K562 (cell line): Measurements from ENCODE around the gene COPA. TPM values are rescaled to one million over a fixed set of nuclear protein-coding genes. Genes with fewer than 3 reads are reported as not detected.

Experiments
- CBX8 ChIP-seq: fragments of 200-600 bp; sonication (generic); IDR thresholded peaks from 2 replicates; pipeline ENCODE4 v1.6.1; 2012; ENCODE audit warnings: borderline replicate concordance, mixed run types, low read depth, mild to moderate bottlenecking, moderate library complexity, mixed read lengths, low read length, control low read depth, inconsistent platforms; ENCODE audit not compliant: poor library complexity, severe bottlenecking; ENCODE audit errors: extremely low read depth
- FOSL1 ChIP-seq: fragments of 200-800 bp; sonication (Bioruptor generic); conservative IDR thresholded peaks from 2 replicates; pipeline ENCODE4 v1.6.1; 2016; ENCODE audit warnings: missing genetic modification characterization, missing compliant biosample characterization
- HBP1 ChIP-seq: fragments of 450-650 bp; formaldehyde crosslinking; IDR thresholded peaks from 2 replicates; pipeline ENCODE4 v1.4.0; 2022; ENCODE audit warnings: missing genetic modification characterization
- HMG20A ChIP-seq: fragments of 450-650 bp; formaldehyde crosslinking; conservative IDR thresholded peaks from 2 replicates; pipeline ENCODE4 v1.4.0; 2020; ENCODE audit warnings: mild to moderate bottlenecking, mixed read lengths
- KLF1 ChIP-seq: fragments of 450-650 bp; IDR thresholded peaks from 2 replicates; pipeline ENCODE4 v1.6.1; 2016; ENCODE audit warnings: missing genetic modification characterization, missing compliant biosample characterization
- NBN ChIP-seq: fragments of 450-650 bp; IDR thresholded peaks from 2 replicates; pipeline ENCODE4 v1.6.1; 2016; ENCODE audit warnings: low read depth, mild to moderate bottlenecking
- NELFE ChIP-seq: IDR thresholded peaks from 2 replicates; pipeline ENCODE4 v1.6.1; 2011; ENCODE audit warnings: mild to moderate bottlenecking; ENCODE audit not compliant: insufficient read depth, insufficient read length
- NR2C1 ChIP-seq, 2 experiments: fragments of 450-650 bp; IDR thresholded peaks; 2 replicates each; pipeline ENCODE4 v1.6.1; 2017; ENCODE audit warnings: mild to moderate bottlenecking in 2 of 2, antibody characterized with exemption in 1 of 2, inconsistent platforms in 1 of 2, missing compliant biosample characterization in 1 of 2, missing genetic modification characterization in 1 of 2
- POLR2AphosphoS2 ChIP-seq: IDR thresholded peaks from 2 replicates; pipeline ENCODE4 v1.6.1; 2012; ENCODE audit warnings: low read length, improper control_type of control experiment
- PRDM10 ChIP-seq: fragments of 450-650 bp; IDR thresholded peaks from 2 replicates; pipeline ENCODE4 v1.6.1; 2018; ENCODE audit not compliant: partially characterized antibody
- SMAD1 ChIP-seq: fragments of 150-350 bp; IDR thresholded peaks from 2 replicates; pipeline ENCODE4 v1.6.1; 2014; ENCODE audit warnings: low read length, low read depth; ENCODE audit not compliant: partially characterized antibody
- TCF3 ChIP-seq: sonication (generic); formaldehyde crosslinking; IDR thresholded peaks from 2 replicates; pipeline ENCODE4 v1.4.0; 2020; ENCODE audit warnings: mild to moderate bottlenecking, missing genetic modification reagents
- YBX1 ChIP-seq: fragments of 450-650 bp; IDR thresholded peaks from 2 replicates; pipeline ENCODE4 v1.7.1; 2016; ENCODE audit warnings: mild to moderate bottlenecking
- ZBTB11 ChIP-seq, 3 experiments: fragments of 200-800 bp in 1 of 3; fragments of 250-450 bp in 1 of 3; fragments of 450-650 bp in 1 of 3; sonication (Bioruptor Pico) in 1 of 3; sonication (Bioruptor generic) in 1 of 3; formaldehyde crosslinking in 1 of 3; IDR thresholded peaks; 2 replicates each; pipeline versions ENCODE4 v1.6.1 to v1.8.0; 2016 to 2022; ENCODE audit warnings: mild to moderate bottlenecking in 2 of 3, missing genetic modification characterization in 2 of 3, missing compliant biosample characterization in 1 of 3, moderate library complexity in 1 of 3
- ZNF212 ChIP-seq: fragments of 450-650 bp; formaldehyde crosslinking; IDR thresholded peaks from 2 replicates; pipeline ENCODE4 v1.4.0; 2020; ENCODE audit warnings: mild to moderate bottlenecking
- ZNF311 ChIP-seq: fragments of 250-450 bp; sonication (Bioruptor Pico); IDR thresholded peaks from 2 replicates; pipeline ENCODE4 v1.4.0; 2020; ENCODE audit warnings: mild to moderate bottlenecking, moderate library complexity
- ZNF431 ChIP-seq: sonication (generic); formaldehyde crosslinking; IDR thresholded peaks from 2 replicates; pipeline ENCODE4 v1.8.0; 2022; ENCODE audit warnings: mild to moderate bottlenecking, missing genetic modification reagents
- ZZZ3 ChIP-seq: fragments of 450-650 bp; IDR thresholded peaks from 2 replicates; pipeline ENCODE4 v1.6.1; 2016; ENCODE audit warnings: antibody characterized with exemption, mild to moderate bottlenecking, moderate library complexity
- polyA plus RNA-seq, 8 experiments: library from polyadenylated mRNA; depleted of rRNA in 4 of 8; stranded (reverse) in 5 of 8; unstranded in 3 of 8; fragments of >200 nt; fragmentation: Nextera tagmentation in 2 of 8; fragmentation: Illumina TruSeq in 1 of 8; extraction: Ambion mirVana in 2 of 8; extraction: Trizol in 1 of 8; gene quantifications; 2 replicates each; pipeline versions ENCODE4 v1.2.1 to v1.2.3, GENCODE V29; 2011 to 2014; ENCODE audit warnings: inconsistent platforms in 1 of 8, missing spikeins in 1 of 8
- total RNA-seq, 7 experiments: library from RNA; depleted of rRNA in 6 of 7; stranded (reverse); fragments of >200 nt in 6 of 7; fragmentation: Illumina TruSeq in 2 of 7; extraction: Trizol in 2 of 7; gene quantifications; 2 replicates each; pipeline versions ENCODE4 v1.2.1 to v1.2.3, GENCODE V29; 2011 to 2021; ENCODE audit warnings: low replicate concordance in 1 of 7

The COPA gene
- total and polyA plus RNA-seq, 9 of the 15 experiments (the other 6 are each of a cell fraction or from before 2014, with no cell fraction given): 49.8 to 222 (median 110) TPM

GRCh38 chr1:160261893-160262794 is 80.9 kb downstream of the COPA start, which contains the start of gene DCAF8 (continued):
- TF ChIP-seq HBP1 (CRISPR knock-in tag) (no peak), CBX8 (no peak), NELFE (no peak), SMAD1 (peak; percentile 77), HMG20A (CRISPR knock-in tag) (no peak), POLR2AphosphoS2 (no peak; the same call in 1 of the 2 replicates), YBX1 (no peak), ZZZ3 (no peak), ZNF212 (no peak), ZNF311 (CRISPR knock-in tag) (no peak), ZBTB11 (CRISPR knock-in tag; IDR thresholded peaks at IDR 0.05) (peak in 1 of 3 experiments; percentile 63; a peak in 2 of 6 replicates), FOSL1 (peak; percentile 82), NBN (no peak), ZNF431 (no peak), PRDM10 (no peak), KLF1 (tag) (no peak), NR2C1 (IDR thresholded peaks at IDR 0.05) (no peak), NR2C1 (tag; IDR thresholded peaks at IDR 0.05) (no peak), TCF3 (CRISPR knock-in tag) (no peak; the same call in 1 of the 2 replicates)
